Measurements from ENCODE around the gene ADAT3.

ADAT3 gene

DNA sequence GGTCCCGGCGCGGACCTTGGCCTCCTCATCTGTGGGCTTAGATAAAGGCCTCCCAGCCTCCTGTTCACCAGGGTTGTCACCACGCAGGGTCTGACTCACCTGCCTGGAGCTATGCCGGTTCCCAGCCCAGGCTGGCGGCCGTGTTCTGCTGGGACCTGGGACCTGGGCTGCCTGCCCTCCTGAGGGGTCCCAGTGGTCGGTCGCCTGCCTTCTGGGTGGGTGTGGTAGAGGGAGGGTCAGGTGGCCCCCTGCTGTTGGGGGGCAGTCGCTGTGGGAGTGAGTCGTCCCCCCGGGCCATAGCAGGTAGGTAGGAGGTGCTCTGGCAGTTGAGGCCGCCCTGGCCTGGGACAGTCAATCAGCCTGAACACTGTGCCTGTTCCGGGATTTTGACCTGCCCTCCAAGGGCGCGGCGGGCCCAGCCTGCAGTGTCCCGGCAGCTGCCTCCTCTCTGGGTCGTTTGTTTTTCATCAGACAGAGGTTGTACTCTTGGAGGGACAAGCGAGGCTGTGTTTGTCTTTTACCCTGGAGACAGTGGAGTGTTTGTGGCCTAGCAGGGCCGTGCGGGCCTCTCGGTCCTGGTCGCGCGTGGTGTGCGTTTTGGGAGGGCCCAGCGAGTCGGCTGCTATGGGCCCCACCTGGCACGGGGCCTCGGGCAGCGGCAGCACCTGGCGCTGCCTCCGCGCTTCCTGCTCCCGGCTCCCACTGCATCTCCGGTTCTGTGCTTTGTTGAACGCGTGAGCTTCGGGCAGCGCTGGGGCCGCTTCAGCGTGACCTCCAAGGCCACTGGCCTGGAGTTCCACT is 2.6 kb downstream of the ADAT3 start:
- Histone ChIP-seq H3K79me2 (ENCODE audit: control insufficient read depth, insufficient read depth, low read length, poor library complexity) (peaks cover 34% of the 10 kb centered on the region), H3K14ac (ENCODE audit: low read length) (peak overlapping the region; percentile 5), H3K9ac (ENCODE audit: low read length) (no peak overlapping the region), H3K27ac (ENCODE audit: low read depth, low read length) (peak overlapping the region; percentile 51), H3K4ac (ENCODE audit: low read depth, low read length) (peak overlapping the region; percentile 95), H3K27me3 (ENCODE audit: insufficient read depth, low read length) (no peaks in the 10 kb centered on the region), H2AK5ac (ENCODE audit: low read length) (no peak overlapping the region), H4K91ac (ENCODE audit: low read depth, low read length) (no peak overlapping the region), H3K9me3 (ENCODE audit: insufficient read depth, low read depth, low read length) (no peaks in the 10 kb centered on the region), H2AFZ (ENCODE audit: insufficient read depth, low read length, poor library complexity) (no peak overlapping the region), H3K18ac (ENCODE audit: low read length) (peak overlapping the region; percentile 20), H3K79me1 (ENCODE audit: low read length) (peaks cover 21% of the 10 kb centered on the region), H2BK120ac (ENCODE audit: insufficient read depth, low read length, poor library complexity) (no peak overlapping the region), H2BK12ac (ENCODE audit: low read length) (no peak overlapping the region), H3K4me3 (ENCODE audit: low read depth, low read length) (peak overlapping the region; percentile 16), H3K23ac (ENCODE audit: low read length) (no peak overlapping the region), H3K4me1 (ENCODE audit: control insufficient read depth in 1 of 2, insufficient read depth in 2 of 2, low read length in 2 of 2) (peaks cover 31 to 40% of the 10 kb centered on the region in 2 experiments), H4K12ac (ENCODE audit: low read depth, low read length) (peak overlapping the region; percentile 32), H2BK5ac (ENCODE audit: low read depth, low read length, poor library complexity) (no peak overlapping the region), H4K8ac (ENCODE audit: low read depth, low read length) (no peak overlapping the region), H3K36me3 (ENCODE audit: control insufficient read depth in 1 of 2, insufficient read depth in 2 of 2, low read length in 2 of 2) (peaks cover 21 to 32% of the 10 kb centered on the region in 2 experiments), H3K4me2 (ENCODE audit: low read length) (peak overlapping the region; percentile 20)
- DNase-seq = peak; percentile 92 to 93
- WGBS (ENCODE audit: extremely low coverage, insufficient coverage, insufficient read length) = no CpG with 5 or more reads among the region's 43 CpGs

- peak overlapping the region; percentile 95 for H3K4ac ChIP-seq (ENCODE audit: low read depth, low read length)
Observed at GRCh38 chr19:1908364-1908678, 3.1 kb downstream of the ADAT3 start.

GRCh38 chr19:1909761-1910080 is 4.5 kb downstream of the ADAT3 start:
- no peak overlapping the region for H3K9ac ChIP-seq (ENCODE audit: low read length)

More at GRCh38 chr19:1908364-1908678, 3.1 kb downstream of the ADAT3 start:
- H3K9me3 ChIP-seq (ENCODE audit: insufficient read depth, low read depth, low read length) = no peaks in the 10 kb centered on the region
- no peak overlapping the region for H4K8ac ChIP-seq (ENCODE audit: low read depth, low read length)
- H3K36me3 ChIP-seq (ENCODE audit: control insufficient read depth in 1 of 2, insufficient read depth in 2 of 2, low read length in 2 of 2) = peaks cover 26 to 37% of the 10 kb centered on the region in 2 experiments
- H2BK5ac ChIP-seq (ENCODE audit: low read depth, low read length, poor library complexity) = no peak overlapping the region
- no peak overlapping the region for H3K9ac ChIP-seq (ENCODE audit: low read length)
- no peak for DNase-seq
- H3K4me1 ChIP-seq (ENCODE audit: control insufficient read depth in 1 of 2, insufficient read depth in 2 of 2, low read length in 2 of 2) = peaks cover 29 to 36% of the 10 kb centered on the region in 2 experiments
- H3K4me3 ChIP-seq (ENCODE audit: low read depth, low read length) = no peak overlapping the region
- peaks cover 34% of the 10 kb centered on the region for H3K79me2 ChIP-seq (ENCODE audit: control insufficient read depth, insufficient read depth, low read length, poor library complexity)
- no CpG with 5 or more reads among the region's 13 CpGs for WGBS (ENCODE audit: extremely low coverage, insufficient coverage, insufficient read length)
- H4K12ac ChIP-seq (ENCODE audit: low read depth, low read length) = no peak overlapping the region
- no peak overlapping the region for H3K23ac ChIP-seq (ENCODE audit: low read length)
- H3K79me1 ChIP-seq (ENCODE audit: low read length) = peaks cover 21% of the 10 kb centered on the region
- peak overlapping the region; percentile 5 for H3K14ac ChIP-seq (ENCODE audit: low read length)
- H4K91ac ChIP-seq (ENCODE audit: low read depth, low read length) = no peak overlapping the region
- no peak overlapping the region for H3K4me2 ChIP-seq (ENCODE audit: low read length)
- H2AFZ ChIP-seq (ENCODE audit: insufficient read depth, low read length, poor library complexity) = no peak overlapping the region
- no peak overlapping the region for H2AK5ac ChIP-seq (ENCODE audit: low read length)
- H3K18ac ChIP-seq (ENCODE audit: low read length) = no peak overlapping the region
- no peak overlapping the region for H2BK12ac ChIP-seq (ENCODE audit: low read length)
- H3K27ac ChIP-seq (ENCODE audit: low read depth, low read length) = no peak overlapping the region
- no peaks in the 10 kb centered on the region for H3K27me3 ChIP-seq (ENCODE audit: insufficient read depth, low read length)
- no peak overlapping the region for H2BK120ac ChIP-seq (ENCODE audit: insufficient read depth, low read length, poor library complexity)

DNA sequence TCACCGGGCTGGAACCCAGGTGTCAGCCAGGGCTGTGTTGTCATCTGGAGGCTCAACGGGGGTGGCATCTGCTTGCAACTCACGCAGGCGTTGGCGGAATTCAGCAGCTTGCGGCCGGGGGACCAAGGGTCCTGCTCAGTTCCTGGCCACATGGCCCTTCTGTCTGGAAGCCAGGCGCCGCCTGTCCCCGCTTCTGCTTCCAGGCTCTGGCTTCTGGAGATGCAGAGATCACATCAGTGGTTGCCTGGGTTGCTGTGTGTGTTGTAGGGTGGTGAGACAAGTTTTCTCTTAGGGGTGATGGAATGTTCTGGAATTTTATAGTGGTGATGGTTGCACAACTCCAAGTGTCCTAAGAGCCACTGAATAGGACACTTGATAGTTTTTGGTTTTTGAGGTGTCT is 5.0 kb downstream of the ADAT3 start:
- Histone ChIP-seq H4K91ac (ENCODE audit: low read depth, low read length) (no peak overlapping the region), H3K23ac (ENCODE audit: low read length) (no peak overlapping the region), H4K12ac (ENCODE audit: low read depth, low read length) (no peak overlapping the region), H2AFZ (ENCODE audit: insufficient read depth, low read length, poor library complexity) (no peak overlapping the region), H3K36me3 (ENCODE audit: control insufficient read depth in 1 of 2, insufficient read depth in 2 of 2, low read length in 2 of 2) (peaks cover 44 to 56% of the 10 kb centered on the region in 2 experiments), H2BK120ac (ENCODE audit: insufficient read depth, low read length, poor library complexity) (no peak overlapping the region), H3K4ac (ENCODE audit: low read depth, low read length) (peak overlapping the region; percentile 92), H3K79me2 (ENCODE audit: control insufficient read depth, insufficient read depth, low read length, poor library complexity) (peaks cover 36% of the 10 kb centered on the region), H3K14ac (ENCODE audit: low read length) (no peak overlapping the region), H2BK5ac (ENCODE audit: low read depth, low read length, poor library complexity) (no peak overlapping the region), H3K4me2 (ENCODE audit: low read length) (no peak overlapping the region), H3K18ac (ENCODE audit: low read length) (no peak overlapping the region), H3K9me3 (ENCODE audit: insufficient read depth, low read depth, low read length) (no peaks in the 10 kb centered on the region), H2AK5ac (ENCODE audit: low read length) (no peak overlapping the region), H3K4me3 (ENCODE audit: low read depth, low read length) (no peak overlapping the region), H3K27ac (ENCODE audit: low read depth, low read length) (no peak overlapping the region), H3K9ac (ENCODE audit: low read length) (no peak overlapping the region), H3K27me3 (ENCODE audit: insufficient read depth, low read length) (no peaks in the 10 kb centered on the region), H2BK12ac (ENCODE audit: low read length) (no peak overlapping the region), H3K79me1 (ENCODE audit: low read length) (peaks cover 10% of the 10 kb centered on the region), H3K4me1 (ENCODE audit: control insufficient read depth in 1 of 2, insufficient read depth in 2 of 2, low read length in 2 of 2) (peaks cover 19 to 32% of the 10 kb centered on the region in 2 experiments), H4K8ac (ENCODE audit: low read depth, low read length) (no peak overlapping the region)
- WGBS (ENCODE audit: extremely low coverage, insufficient coverage, insufficient read length) = no CpG with 5 or more reads among the region's 10 CpGs
- no peak for DNase-seq

More at GRCh38 chr19:1909761-1910080, 4.5 kb downstream of the ADAT3 start:
- no peak overlapping the region for H3K14ac ChIP-seq (ENCODE audit: low read length)
- H3K23ac ChIP-seq (ENCODE audit: low read length) = no peak overlapping the region
- peak overlapping the region; percentile 92 for H3K4ac ChIP-seq (ENCODE audit: low read depth, low read length)
- H3K27me3 ChIP-seq (ENCODE audit: insufficient read depth, low read length) = no peaks in the 10 kb centered on the region
- H3K4me2 ChIP-seq (ENCODE audit: low read length) = no peak overlapping the region
- H3K36me3 ChIP-seq (ENCODE audit: control insufficient read depth in 1 of 2, insufficient read depth in 2 of 2, low read length in 2 of 2) = peaks cover 39 to 51% of the 10 kb centered on the region in 2 experiments
- peaks cover 13% of the 10 kb centered on the region for H3K79me1 ChIP-seq (ENCODE audit: low read length)
- no peak overlapping the region for H4K12ac ChIP-seq (ENCODE audit: low read depth, low read length)
- no peak overlapping the region for H4K8ac ChIP-seq (ENCODE audit: low read depth, low read length)
- no peaks in the 10 kb centered on the region for H3K9me3 ChIP-seq (ENCODE audit: insufficient read depth, low read depth, low read length)
- no peak overlapping the region for H3K4me3 ChIP-seq (ENCODE audit: low read depth, low read length)
- H2AK5ac ChIP-seq (ENCODE audit: low read length) = no peak overlapping the region
- H2AFZ ChIP-seq (ENCODE audit: insufficient read depth, low read length, poor library complexity) = no peak overlapping the region
- no peak overlapping the region for H2BK5ac ChIP-seq (ENCODE audit: low read depth, low read length, poor library complexity)
- peaks cover 34% of the 10 kb centered on the region for H3K79me2 ChIP-seq (ENCODE audit: control insufficient read depth, insufficient read depth, low read length, poor library complexity)
- WGBS (ENCODE audit: extremely low coverage, insufficient coverage, insufficient read length) = no CpG with 5 or more reads among the region's 10 CpGs
- peaks cover 21 to 32% of the 10 kb centered on the region in 2 experiments for H3K4me1 ChIP-seq (ENCODE audit: control insufficient read depth in 1 of 2, insufficient read depth in 2 of 2, low read length in 2 of 2)
- no peak overlapping the region for H3K27ac ChIP-seq (ENCODE audit: low read depth, low read length)
- no peak for DNase-seq
- no peak overlapping the region for H2BK12ac ChIP-seq (ENCODE audit: low read length)
- no peak overlapping the region for H2BK120ac ChIP-seq (ENCODE audit: insufficient read depth, low read length, poor library complexity)
- H3K18ac ChIP-seq (ENCODE audit: low read length) = no peak overlapping the region
- H4K91ac ChIP-seq (ENCODE audit: low read depth, low read length) = no peak overlapping the region

All from trophoblast cell (in vitro differentiated cells and primary cell).